ENCODE results near the gene TEDC1.
A peak's percentile ranks its signal among the peaks of the same experiment; 100 is the strongest.

TEDC1 gene

GRCh38 chr14:105458571-105458970, 32.5 kb upstream of the TEDC1 start:
- no peak for DNase-seq

- DNase-seq, result no peak
Observed at GRCh38 chr14:105460116-105460515, 30.9 kb upstream of the TEDC1 start.

DNA sequence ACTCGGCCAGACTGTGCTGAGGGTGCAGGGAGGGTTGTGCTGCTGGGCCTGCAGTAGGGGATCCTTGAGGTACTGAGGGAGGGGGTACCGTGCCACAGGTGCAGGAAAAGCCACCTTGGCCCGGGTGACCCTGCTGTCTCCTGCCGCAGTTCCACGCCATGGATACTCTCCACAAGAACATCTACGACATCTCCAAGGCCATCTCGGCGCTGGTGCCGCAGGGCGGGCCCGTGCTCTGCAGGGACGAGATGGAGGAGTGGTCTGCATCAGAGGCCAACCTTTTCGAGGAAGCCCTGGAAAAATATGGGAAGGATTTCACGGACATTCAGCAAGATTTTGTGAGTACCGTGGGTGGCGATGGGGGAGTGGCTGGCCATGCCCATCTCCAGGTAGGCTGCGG, 30.4 kb upstream of the TEDC1 start:
- DNase-seq, result no peak

- no peak for DNase-seq
Observed at GRCh38 chr14:105461903-105462302, 29.1 kb upstream of the TEDC1 start.

DNA sequence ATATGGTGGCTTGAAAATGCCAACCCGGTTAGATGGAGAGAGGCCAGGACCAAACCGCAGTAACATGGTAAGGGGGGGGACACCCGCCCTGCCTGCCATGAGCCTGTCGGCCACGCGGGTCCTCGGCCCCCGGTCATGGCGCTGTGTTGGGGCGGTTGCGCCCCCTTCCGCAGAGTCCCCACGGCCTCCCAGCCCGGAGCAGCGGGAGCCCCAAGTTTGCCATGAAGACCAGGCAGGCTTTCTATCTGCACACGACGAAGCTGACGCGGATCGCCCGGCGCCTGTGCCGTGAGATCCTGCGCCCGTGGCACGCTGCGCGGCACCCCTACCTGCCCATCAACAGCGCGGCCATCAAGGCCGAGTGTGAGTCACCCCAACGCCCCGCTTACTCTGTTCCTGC, 26.5 kb upstream of the TEDC1 start:
- DNase-seq, result no peak

- no peak for DNase-seq
Observed at GRCh38 chr14:105465209-105466031, 25.6 kb upstream of the TEDC1 start.

GRCh38 chr14:105466531-105467248, 24.4 kb upstream of the TEDC1 start:
- no peak for DNase-seq

- DNase-seq, result no peak
Observed at GRCh38 chr14:105467249-105467941, 23.7 kb upstream of the TEDC1 start.

DNA sequence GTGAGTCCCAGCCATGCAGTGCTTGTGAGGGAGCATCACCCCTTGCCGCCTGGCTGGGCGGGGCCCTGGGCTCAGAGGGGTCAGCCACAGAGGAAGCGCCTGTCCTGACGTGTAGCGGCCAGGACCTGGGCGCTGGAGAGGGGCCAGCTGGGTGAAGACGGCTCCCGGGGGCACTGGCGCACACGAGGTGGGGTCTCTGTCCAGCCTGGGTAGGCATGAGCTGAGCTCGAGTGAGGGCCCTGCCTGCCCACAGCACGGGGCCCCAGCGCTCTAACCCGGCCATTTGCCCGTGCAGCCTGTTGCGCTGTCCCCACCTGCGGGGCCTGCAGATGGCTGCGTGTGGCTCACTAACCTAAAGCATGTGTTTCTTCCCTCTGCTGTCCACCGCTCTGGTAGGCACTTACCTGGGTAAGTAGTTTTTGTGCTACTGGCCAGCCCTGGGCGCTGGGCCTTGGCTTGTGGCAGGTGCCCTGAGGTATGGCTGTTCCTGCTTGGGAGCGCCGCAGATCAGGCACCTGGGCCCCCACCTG, 23.0 kb upstream of the TEDC1 start:
- DNase-seq, result no peak

DNA sequence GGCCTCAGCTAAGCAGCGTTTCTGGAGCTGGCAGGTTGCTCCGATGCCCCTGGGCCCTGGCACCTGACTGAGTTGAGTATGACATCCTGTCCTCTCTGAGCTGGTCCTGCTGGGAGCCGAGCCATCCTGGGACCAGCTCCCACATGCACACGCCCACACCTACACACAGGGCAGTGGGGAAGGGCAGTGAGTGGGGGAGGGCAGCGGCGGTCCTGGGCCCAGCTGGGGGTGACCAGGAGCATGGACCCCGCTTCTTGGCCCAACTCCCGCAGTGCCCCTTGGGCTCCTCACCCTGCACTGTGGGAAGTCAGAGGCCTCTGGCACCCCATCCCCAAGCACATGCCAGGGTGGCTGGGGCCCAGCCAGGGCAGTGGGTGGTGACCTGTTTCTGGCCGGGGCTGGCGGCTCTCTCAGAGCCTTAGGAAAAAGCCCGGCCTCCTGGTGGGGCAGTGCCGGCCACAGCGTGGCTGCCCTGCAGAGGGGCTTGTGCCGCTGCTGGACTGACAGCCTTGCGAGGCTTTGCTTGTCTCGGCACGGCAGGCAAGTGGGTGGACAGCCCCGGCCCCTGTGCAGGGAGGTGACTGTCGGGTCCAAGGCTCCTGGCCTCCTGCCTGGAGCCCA, 22.3 kb upstream of the TEDC1 start:
- DNase-seq, result no peak

DNA sequence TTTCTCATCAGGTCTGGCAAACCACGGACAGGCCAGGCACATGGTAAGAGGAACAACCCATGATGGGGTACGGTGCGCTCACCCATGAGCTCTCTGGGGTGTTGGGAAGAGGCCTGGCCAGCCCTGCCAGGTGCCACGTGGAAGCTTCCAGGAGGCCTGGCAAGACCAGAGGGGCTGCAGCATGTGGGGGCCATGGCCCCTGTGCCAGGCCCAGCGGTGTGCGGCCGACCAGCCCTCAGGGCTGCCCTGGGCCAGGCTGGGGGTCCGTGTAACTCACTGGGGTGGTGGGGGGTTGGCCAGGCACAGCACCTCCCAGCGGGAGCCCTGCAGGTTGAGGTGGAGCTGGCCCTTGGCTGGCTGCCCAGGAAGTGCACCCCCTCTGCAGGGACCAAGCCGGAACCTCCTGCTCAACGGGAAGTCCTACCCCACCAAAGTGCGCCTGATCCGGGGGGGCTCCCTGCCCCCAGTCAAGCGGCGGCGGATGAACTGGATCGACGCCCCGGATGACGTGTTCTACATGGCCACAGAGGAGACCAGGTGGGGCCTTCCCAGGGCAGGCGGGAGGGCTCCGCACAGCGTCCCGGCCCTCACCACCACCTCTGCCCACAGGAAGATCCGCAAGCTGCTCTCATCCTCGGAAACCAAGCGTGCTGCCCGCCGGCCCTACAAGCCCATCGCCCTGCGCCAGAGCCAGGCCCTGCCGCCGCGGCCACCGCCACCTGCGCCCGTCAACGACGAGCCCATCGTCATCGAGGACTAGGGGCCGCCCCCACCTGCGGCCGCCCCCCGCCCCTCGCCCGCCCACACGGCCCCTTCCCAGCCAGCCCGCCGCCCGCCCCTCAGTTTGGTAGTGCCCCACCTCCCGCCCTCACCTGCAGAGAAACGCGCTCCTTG, 21.3 kb upstream of the TEDC1 start:
- DNase-seq, result no peak

GRCh38 chr14:105470350-105471296, 20.4 kb upstream of the TEDC1 start:
- no peak for DNase-seq

GRCh38 chr14:105471297-105471821, 19.7 kb upstream of the TEDC1 start:
- DNase-seq, result no peak

DNA sequence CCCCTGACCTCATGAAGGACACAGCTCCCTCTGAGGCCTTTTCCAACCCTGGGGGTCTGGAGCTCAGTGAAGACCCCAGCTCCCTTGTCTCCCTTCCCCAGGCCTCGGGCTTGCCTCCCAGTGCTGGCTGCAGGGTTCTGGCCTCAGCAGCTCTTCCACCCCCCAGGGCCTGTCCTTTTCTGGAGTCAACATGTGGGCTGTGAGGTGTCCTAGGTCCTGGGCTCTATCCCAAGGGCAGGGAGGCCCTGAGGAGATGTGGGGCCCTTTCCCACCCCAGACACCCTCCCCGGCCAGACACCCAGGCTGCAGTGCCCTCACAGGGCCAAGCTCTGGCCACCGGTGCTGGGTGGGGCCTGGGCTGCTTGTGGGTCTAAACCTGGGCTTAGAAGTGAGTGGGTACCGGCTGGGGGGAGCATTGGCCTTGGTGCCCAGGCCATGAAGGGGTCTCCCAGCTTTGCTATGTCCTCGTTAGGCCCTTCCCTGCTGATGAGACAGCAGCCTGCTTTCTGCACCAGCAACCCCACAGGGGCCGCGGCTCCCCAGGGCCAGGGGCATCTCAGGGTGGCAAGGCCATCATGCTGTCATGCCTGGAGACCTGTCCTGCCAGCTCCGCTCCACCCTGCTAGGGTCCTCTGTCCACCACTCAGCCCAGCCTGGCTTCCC, 19.1 kb upstream of the TEDC1 start:
- DNase-seq, result no peak

GRCh38 chr14:105472486-105472991, 18.5 kb upstream of the TEDC1 start:
- DNase-seq, result no peak

- DNase-seq, result no peak
Observed at GRCh38 chr14:105473033-105473676, 17.9 kb upstream of the TEDC1 start.

DNA sequence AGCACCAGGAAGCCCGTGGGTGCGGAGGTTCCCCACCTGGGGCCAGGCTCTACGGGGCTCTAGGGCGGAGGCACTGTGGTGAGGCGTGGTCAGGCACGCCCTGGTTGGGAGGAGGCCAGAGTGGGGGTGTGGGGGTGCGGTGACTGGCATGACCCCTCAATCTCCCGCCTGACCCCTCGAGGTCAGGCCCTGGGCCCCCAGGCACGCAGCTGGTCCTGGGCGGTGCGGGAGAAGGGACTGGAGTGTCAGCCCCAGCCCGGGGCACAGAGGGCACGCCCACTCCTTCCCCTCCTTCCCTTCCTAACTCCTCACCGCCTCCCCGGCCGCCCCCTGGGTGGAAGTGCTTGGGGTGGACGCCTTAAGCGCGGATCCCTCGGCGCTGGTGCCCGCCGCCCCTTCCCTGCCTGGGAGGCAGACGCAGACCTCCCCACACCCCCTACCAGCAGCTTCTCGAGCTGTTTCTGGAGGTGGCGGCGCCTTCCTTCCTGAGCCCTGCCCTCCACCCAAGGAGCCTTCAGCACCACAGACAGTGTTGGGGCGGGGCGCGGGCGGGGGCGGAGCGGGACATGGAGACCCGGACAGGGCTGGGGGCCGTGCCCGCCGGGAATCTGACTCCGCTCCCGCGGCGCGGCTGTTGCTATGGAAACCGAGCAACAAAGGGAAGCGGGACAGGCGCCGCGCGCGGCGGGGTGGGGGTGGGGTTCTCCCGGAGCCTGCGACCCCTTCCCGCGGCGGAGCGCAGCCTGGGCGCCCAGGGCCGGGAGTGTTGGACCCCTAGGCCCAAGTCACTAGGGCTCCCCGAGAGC, 17.2 kb upstream of the TEDC1 start:
- DNase-seq, result peak; percentile 40 to 83 (median 82)

Data from T-helper 1 cell (primary cell).